ENCODE data around the gene MCEMP1. TPM values are rescaled to one million over a fixed set of nuclear protein-coding genes. Genes with fewer than 3 reads are reported as not detected.

Gene MCEMP1, protein sequence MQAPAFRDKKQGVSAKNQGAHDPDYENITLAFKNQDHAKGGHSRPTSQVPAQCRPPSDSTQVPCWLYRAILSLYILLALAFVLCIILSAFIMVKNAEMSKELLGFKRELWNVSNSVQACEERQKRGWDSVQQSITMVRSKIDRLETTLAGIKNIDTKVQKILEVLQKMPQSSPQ
- not detected in 2 replicates for total RNA-seq (2014; rRNA removed; shearing (Covaris generic))

DNA sequence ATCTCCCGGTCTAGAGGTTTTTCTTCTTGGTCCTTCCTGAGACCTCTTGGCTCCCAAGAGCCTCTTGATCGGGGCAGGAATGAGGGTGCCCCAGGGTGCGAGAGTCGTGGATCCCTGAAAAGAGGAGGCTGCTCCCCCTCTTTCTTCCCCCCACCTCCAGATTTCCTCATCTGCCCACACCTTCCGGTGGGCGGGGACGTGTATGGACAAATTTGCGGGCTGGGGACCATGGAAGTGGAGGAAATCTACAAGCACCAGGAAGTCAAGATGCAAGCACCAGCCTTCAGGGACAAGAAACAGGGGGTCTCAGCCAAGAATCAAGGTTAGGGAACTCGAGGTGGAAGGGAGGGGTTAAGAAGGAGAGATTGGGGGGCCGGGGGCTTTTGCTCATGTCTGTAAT, at the start of gene MCEMP1:
Gene MCEMP1 (plus strand): TSS at position 237 of the 400 bp plus-strand sequence. CDS start 31 bp downstream, at position 268.
- no peak for DNase-seq (ENCODE audit: low spot score)

GRCh38 chr19:7627166-7627565, 49.7 kb upstream of the MCEMP1 start:
- DNase-seq (ENCODE audit: low spot score): no peak

GRCh38 chr19:7628589-7629311, 48.1 kb upstream of the MCEMP1 start:
- no peak for DNase-seq (ENCODE audit: low spot score)

GRCh38 chr19:7629347-7630054, 47.4 kb upstream of the MCEMP1 start, which contains the start of the genes PET100 and XAB2:
Gene PET100, plus strand, starts transcription at chr19:7629793. Its CDS starts 41 bp downstream, at chr19:7629834.
Gene XAB2, minus strand, starts transcription at chr19:7629545. Its CDS starts 18 bp downstream, at chr19:7629527.
- DNase-seq (ENCODE audit: low spot score): peak; percentile 99

DNA sequence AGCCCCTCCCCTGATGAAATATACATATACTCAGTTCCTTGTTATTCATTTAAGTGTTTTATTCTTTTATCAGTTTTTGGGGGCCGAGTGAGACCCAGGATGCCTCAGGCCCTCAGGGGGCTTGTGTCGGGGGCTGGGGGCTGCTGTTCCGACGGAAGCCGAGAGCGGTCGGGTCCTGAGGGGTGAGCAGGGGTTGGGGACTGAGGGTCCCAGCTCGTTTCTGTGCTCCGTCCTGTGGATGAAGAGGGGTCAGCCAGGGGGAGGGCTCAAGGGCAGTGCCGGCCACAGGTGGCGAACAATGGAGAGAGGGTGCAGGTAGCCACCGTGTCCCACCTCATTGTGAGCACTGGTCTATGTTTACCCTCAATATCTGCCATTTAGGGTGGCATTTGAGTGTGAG, 45.3 kb upstream of the MCEMP1 start:
- no peak for DNase-seq (ENCODE audit: low spot score)

DNA sequence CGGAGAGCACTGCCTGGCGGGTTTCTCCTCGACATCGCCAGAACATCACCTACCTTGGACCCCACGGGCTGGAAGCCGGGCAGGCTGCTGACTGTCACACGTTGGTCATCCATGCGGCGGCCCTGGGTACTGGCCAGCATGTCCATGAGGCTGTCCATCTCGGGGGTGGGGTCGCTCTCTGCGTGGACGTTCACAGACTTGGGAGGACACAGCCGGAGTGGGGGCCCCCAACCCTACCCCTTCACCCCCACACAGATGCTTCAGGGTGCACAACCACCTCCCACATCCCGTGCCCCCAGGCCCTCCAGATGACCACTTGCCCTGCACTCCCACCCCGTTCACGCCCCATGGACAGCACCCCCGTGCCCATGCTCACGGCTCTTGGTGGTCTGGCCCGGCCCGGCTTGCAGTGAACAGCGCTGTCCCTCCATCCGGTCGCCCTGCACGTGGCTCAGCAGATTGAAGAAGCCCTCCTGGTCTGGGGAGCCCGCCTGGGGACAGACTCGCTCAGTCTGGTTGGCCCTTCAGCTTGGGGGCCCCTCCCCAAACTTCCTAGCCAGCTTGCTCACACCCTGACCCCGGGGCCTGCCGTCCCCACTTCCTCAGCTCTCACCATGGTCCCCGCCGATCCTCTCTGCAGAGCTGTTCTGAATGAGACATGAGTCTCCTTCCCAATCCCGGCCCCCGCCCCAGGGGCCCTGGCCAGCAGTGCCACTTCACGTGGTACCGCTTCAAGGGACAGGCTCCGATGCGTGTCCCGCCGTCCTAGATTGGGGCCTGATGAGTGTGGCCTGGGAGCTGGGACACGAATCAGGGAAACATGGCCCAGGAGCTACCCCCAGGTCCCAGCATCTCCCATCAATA, 44.3 kb upstream of the MCEMP1 start:
- DNase-seq (ENCODE audit: low spot score): no peak

GRCh38 chr19:7633698-7634097, 43.2 kb upstream of the MCEMP1 start, which contains the start of gene PCP2:
Gene PCP2, minus strand, starts transcription at chr19:7633719. Its CDS starts 262 bp downstream, at chr19:7633457.
- DNase-seq (ENCODE audit: low spot score): no peak

DNA sequence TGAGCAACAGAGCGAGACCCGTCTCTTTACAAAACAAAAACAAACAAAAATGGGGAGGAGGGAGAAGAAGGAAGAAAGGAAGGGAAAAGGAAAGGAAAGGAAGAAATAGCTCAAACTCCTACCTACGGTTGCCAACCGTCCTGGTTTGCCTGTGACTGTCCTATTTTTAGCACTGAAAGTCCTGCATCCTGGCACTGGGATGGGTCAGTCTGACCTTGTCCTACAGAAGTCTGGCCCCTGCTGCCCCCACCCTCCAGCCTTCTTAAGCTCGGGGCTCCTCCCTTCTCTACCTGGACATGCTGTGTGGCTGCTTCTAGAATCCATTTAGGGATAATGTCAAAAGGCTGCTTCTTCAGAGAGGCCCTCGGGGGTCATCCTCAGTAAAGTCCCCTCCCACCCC, 41.2 kb upstream of the MCEMP1 start:
- DNase-seq (ENCODE audit: low spot score): no peak

GRCh38 chr19:7636317-7636690, 40.6 kb upstream of the MCEMP1 start:
- DNase-seq (ENCODE audit: low spot score): no peak

DNA sequence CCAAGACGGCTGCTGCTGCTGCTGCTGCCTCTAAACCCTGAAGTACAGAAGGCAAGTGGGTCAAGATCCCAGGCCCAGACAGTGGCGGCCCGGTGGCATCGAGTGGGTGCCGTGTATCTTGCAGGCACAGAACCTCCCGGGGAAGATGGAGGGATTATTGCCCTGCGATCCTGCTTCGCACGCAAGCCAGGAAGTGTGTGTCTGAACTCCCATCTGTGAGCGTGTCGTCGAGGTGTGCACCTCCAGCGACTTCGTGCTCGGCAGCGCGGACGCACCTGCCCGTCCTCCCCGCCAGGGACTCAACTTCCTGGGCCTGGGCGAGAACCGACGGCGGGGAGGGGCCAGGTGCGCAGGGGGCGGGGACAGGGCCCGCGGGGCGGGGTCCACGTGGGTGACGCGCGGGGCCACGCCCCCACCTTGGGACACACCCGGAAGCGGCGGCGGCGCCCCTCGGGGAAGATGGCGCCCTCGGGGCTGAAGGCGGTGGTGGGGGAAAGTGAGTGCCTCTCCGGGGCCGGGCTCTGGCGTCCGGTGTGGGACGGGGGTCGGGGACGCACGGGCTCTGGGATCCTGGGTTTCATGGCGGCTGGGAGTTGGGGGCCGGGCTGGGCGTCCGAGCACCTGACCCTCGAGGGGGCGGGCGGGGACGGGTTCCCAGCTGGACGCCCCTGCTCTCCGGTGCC, 40.1 kb upstream of the MCEMP1 start, which contains the start of gene STXBP2:
Gene STXBP2 (plus strand): TSS at position 420 of the 683 bp plus-strand sequence. CDS start 40 bp downstream, at position 460.
- no peak for DNase-seq (ENCODE audit: low spot score)

GRCh38 chr19:7637374-7638256, 39.3 kb upstream of the MCEMP1 start:
- DNase-seq (ENCODE audit: low spot score): no peak

- no peak for DNase-seq (ENCODE audit: low spot score)
Measured at GRCh38 chr19:7638802-7639465, 38.0 kb upstream of the MCEMP1 start.

- DNase-seq (ENCODE audit: low spot score): no peak
Measured at GRCh38 chr19:7639863-7640348, 37.0 kb upstream of the MCEMP1 start.

GRCh38 chr19:7640803-7641202, 36.1 kb upstream of the MCEMP1 start:
- no peak for DNase-seq (ENCODE audit: low spot score)

DNA sequence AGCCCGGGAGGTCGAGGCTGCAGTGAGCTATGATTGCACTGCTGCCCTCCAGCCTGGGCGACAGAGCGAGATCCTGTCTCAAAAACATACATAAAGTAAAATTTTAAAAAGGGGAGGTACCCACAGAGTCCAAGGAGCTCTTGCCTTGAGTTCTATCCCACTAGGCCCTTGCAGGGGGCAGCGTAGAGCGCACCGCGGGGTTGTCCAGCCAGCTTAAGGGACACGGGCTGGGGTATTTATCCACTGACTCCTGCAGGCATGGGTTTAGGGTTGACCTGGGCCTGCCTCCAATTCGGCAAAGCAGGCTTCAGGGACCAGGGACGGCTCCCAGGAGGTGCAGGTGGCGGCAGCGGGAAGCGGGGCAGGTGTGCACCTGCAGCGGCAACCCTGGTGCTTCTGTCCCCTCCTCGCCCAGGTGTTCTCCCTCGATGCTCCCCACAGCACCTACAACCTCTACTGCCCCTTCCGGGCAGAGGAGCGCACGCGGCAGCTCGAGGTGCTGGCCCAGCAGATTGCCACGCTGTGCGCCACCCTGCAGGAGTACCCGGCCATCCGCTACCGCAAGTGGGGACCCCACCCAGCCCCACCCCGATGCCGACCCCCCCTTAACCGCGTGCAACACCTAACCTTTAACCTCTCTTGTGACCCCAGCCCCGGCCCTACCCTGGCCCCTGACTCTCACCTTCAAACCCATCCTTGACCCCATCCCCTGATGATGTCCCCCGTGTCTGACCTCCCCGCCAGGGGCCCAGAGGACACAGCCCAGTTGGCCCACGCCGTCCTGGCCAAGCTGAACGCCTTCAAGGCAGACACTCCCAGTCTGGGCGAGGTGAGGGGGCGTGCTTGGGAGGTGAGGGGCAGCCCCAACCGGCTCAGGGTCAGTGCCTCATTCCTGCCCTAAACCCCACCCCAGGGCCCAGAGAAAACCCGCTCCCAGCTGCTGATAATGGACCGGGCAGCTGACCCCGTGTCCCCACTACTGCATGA, 35.3 kb upstream of the MCEMP1 start:
- DNase-seq (ENCODE audit: low spot score): no peak

- DNase-seq (ENCODE audit: low spot score): no peak
Measured at GRCh38 chr19:7642295-7643030, 34.4 kb upstream of the MCEMP1 start.

DNA sequence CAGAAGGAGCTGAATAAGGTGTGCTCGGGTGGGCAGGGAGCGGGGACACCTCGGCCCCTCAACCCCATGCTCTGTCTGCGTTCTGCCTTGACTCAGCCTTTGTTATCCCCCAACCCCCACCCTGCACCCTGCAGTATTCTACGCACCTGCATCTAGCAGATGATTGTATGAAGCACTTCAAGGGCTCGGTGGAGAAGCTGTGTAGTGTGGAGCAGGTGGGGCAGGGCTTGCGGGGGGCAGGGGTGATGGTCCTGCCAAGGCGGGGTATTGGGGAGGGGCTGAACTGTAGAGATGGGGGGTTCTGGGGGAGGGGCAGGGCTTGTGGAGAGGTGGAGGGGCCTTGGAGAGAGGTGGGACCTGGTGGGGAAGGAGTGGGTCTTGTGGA, 33.9 kb upstream of the MCEMP1 start:
- no peak for DNase-seq (ENCODE audit: low spot score)

Measured in A172 (cell line).